ENCODE results near the gene TNS3.

GRCh38 chr7:47483604-47484273 lies 98.2 kb downstream of the TNS3 start:
- TF ChIP-seq CTCF (IDR thresholded peaks at IDR 0.05), result peak in 1 of 3 experiments; percentile 21
- TF ChIP-seq POLR2A (IDR thresholded peaks at IDR 0.05; ENCODE audit: low read depth), result no peak
- no peak for TF ChIP-seq POLR2AphosphoS5 (IDR thresholded peaks at IDR 0.05)
- no peak for TF ChIP-seq EP300 (IDR thresholded peaks at IDR 0.05)
